GM18909 (cell line): ENCODE data around the gene PRRT1.
"Not testable (repeated sequence)": the region's sequence is repeated elsewhere in the genome, so short reads cannot be mapped to it uniquely, and the experiment has no call there.

ENCODE experiments used
- ATAC-seq: cut with Tn5 transposase; IDR thresholded peaks from one replicate; pipeline ENCODE4 v1.9.1; 2021; ENCODE audit warnings: mild to moderate bottlenecking; ENCODE audit not compliant: unreplicated experiment, poor library complexity

The PRRT1 gene

DNA sequence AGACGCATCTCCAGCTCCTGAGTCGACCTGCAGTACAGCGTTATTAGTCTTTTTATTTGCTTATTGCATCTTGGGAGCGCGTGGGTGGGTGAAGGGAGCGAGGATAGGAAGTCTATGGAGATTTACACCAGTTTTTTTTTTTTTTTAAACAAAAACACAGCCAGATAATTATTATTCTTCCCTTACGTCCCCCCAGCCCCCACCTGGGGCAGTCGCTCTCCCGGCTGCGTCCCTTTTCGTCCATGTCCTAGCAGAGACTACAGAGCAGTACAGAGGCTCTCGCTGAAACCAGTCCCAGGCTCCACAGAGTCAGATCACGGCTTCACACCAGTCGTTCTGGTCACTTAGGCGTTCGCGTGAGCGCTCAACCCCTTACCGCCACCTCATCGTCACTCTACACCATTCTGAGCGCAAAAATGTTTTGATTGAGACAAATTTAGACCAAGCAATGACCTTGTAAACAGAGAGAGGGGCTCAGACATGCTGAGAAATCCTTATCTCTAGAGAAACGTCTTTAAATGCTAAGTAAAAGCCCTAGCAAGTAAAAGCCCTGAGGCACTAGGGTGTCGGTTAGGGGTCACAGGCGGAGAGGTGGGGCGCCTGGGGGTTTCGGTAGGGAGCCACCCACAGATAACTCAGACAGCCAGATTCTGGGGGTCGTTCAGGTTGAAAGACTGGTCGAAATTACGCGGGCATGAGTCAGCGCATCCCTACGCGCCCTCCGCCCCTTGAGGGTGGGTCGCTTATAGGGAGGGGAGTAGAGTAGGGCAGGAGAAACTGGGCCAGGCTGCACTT, 1.2 kb upstream of the PRRT1 start:
- ATAC-seq, result no peak

DNA sequence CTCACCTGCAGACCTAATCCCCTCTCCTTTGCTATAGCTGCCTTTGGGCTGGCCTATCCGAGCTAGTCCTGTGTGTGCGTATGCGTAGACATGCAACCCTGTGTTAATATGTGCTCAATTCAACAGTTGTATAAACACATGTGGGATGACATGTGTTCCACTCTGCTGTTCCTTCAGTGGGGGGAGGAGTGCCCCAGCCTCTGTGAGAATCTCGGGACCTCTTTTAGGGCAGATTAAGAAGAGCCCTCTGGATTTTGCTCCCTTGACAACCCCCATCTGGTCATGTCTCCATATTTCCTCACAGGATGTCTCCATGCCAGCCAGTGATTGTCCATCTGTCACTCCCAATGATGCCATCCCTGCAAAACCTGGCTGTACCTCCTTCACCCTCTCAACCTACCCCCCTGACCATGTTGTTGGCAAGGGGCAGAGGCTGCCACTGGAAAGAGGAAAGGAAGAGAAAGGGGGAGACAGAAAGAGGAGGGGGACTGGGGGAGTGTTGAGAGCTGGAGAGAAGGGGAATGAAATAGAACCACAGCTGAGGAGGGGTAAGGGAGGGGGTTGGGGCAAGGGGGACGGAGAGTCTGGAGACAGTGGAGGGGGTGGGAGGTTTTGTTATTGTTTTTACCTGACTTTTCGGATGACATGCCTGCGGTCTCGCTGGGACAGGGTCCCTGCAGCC, 417 bp downstream of the PRRT1 start:
- ATAC-seq, result no peak

DNA sequence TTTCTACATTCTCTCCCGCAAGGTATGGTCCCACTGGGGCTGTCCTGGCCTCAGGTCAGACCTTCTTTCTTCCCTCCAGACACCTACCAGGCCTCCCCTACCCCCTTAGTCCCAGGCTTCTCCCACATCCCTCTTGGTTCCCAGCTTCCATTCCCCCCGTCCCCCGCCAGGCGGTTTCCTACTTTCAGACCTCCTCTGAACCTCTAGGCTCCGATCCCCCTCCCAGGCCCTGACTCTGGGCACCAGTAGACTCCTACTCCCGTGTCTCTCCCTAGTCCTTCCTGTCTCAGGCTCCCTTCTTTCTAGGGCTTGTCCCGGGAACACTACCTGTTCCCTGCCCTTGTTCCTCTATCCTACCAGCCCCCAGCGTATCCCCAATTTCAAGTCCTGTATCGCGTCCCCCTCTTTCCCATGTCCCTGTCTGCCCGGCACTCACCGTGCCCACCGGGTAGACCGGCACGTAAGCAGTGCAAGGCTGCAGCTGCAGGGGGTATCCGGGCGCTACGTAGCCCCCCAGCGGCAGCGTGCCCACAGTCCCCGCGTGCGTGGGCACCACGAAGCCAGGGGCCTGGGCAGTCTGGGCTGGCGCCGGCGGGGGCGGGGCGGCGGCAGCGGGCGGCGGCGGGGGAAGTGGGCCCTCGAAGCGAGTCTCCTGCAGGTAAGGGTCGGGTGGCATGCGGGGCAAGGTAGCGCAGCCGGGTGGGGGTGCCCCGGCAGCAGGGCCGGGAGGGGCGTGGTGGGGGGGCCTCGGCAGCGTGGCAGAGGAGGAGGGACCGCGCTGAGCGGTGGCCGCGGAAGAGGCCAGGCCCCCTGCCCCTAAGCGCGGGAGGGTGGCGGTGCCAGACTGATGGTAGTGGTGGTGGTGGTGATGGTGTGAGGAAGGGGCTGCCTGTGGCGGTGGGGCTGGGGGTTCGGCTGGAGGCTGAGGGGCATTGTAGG, 1.5 kb downstream of the PRRT1 start:
- no peak for ATAC-seq

DNA sequence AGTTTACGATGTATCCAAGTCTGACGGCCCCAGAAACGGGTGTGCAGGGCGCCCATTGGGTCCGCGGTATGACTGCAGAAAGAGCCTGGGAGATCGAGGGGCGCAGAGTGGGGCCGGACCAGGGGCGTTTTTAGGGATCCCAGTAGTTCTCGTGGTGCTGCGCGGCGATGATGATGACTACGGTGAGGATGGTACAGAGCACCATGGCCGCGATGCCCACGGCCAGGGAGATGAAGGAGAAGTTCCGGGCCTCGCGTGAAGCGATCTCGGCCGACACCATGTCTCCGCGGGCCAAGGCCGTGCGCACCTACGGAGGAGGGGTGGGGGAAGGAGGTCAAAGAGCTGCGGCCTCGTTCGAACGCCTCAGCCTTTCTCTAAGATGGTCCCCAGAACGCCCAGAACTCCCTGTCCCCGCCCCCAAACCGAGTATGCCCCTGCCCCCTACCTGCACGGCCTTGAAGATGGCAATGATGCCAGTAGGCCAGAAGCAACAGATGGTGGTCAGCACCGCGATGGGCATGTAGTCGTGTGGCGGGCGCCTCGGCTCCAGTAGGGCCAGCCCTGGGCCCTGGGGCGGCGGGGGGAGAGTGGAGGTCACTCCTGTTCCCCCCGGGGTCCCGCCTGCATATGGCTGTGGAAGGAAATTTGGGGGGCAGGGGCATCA, 2.5 kb downstream of the PRRT1 start:
- no peak for ATAC-seq

DNA sequence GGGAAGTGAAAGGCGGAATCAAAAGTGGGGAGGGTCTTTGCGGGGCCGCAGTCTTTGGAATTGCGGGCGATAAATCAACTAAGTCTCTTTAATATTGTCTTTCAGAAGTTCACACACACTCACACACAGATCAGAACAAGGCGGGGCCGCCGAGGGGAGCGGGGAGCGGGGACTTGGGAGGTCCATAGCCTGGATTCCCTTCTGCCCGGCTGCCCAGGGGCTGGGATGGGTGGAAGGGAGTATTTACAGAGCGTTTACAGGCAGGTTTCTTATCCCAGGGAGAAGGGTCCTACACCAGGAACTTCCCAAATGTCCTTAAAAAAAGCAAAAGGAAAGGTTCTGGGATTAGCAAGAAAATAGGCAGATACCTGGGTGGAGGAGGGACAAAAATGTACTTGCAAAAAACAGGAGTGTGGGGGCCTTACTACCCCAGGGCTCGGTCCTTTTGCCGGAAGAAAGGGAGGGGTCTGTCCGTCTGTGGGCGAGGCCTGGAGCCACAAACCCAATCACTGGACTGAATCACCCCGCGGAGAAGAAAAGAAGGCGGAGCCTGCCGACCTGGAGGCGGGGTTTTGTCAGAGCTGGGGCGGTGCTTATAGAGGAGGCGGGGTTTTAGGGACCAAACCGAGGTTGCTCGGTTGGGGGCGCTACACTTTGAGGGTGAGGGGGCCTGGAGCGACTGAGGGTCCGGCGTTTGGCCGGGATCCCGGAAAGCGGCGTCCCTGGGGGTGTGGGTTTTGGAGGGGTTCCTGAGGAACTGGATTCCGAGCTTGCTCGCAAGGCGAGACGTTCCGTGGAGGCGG, 3.2 kb downstream of the PRRT1 start:
- no peak for ATAC-seq

DNA sequence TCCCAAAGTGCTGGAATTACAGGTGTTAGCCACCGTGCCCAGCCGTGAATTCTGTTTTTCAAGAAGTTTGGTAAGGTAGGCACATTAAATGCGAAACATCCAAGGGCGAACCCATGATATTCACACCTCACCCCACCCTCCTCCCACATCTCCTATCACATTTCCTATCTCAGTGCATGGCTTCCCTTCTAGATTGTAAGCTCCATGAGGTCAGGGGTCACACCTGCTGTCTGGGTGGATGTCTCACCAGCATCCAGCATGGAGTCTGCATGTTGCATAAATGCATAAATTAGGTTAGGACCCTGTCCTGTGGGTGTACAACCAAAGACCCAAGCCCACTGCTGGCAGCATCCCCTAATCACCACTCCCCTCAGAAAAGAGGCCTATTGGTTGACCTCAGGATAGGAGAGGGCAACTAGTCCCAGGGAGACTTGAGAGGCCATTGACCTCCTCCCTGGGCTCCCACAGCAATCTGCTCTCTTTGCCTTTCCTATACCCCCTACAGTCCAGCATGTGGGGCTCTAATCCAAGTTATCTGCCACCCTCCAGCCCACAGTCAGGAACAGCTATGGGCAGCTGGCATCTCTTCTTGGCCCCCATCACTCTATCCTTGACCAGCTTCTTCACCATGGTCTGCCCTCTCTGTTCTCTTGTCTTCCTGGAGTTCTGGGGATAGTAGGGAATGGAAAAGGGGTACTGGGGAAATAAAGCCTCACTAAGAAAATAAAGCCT, 4.2 kb downstream of the PRRT1 start:
- ATAC-seq, result no peak

DNA sequence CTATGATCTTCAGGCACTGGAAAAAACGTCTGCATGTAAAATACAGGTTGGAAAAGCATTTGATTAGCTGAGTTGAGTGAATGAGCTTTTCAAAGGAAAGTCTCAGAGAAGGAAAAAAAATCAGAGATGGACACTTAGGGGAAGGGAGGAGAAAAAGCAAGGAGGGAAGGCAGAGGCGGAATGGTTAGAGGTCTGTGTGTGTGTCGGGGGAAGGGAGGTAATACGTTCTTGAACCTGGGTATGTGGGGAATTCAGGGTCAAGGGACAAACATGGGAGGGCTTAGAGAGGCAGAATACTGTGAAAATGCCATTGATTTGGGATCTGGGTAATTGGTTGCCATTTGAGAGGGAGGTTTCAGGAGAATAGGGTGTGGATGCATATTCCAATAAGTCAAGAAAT, 5.1 kb downstream of the PRRT1 start:
- ATAC-seq, result no peak

DNA sequence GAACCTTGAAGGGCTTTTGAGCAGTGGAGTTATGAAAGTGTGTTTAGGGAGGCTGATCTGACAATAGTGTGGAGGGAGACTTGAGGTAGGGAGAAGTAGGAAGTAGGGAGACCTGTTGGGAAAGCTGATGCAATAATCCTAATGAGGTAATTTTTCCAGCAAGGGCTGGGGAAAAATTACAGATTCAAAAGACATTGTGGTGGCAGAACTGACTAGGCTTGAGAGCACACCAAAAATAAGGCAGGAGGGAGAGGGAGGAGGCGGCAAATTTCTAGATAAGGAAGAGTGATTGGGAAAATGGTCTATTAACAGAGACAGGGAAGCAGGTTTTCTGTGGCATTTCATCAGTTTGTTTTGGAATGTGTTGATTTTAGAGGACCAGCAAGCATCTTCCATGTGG, 5.5 kb downstream of the PRRT1 start:
- no peak for ATAC-seq

DNA sequence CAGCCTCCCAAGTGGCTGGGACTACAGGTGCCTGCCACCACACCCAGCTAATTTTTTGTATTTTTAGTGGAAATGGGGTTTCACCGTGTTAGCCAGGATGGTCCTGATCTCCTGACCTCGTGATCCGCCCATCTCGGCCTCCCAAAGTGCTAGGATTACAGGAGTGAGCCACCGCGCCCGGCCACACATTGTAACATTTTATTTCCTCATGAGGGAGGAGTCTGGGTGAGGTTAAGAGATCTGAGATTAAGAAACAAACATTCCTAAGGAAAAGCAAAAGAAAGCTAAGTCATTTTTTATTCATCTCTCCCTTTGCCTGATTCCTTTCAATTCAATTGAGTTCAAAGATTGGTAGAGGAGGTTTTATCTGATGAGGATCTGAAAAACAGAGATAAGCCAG, 7.5 kb downstream of the PRRT1 start:
- not testable (repeated sequence) for ATAC-seq

DNA sequence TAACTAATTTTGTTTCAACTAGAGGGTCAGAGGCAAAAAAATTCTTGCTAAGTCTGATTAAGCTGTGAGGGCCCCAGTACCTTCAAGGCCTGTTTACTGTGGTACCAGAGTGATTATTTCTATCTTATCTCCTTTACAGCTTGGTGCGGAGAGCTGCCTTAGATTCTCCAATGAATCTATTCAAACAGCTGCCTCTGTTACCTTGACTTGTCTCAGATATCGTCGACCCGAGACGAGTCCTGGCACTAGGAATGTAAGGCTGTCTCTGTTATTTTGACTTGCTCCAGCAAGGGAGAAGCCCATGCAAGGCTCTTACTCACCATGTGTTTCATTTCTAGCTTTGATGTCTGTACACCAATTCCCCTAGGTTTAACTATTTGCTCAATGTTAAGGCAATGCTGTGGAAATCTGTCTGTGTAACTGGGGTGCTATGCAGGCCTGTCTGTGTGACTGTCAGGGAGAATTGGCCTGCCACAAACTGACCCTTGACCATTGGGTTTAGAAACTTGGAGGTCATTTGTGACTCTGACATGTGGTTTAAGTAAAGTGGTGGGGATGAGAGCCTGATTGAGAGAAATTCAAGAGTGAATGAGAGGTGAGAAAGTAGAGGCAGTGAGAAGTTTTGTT, 11.2 kb downstream of the PRRT1 start:
- ATAC-seq, result no peak

DNA sequence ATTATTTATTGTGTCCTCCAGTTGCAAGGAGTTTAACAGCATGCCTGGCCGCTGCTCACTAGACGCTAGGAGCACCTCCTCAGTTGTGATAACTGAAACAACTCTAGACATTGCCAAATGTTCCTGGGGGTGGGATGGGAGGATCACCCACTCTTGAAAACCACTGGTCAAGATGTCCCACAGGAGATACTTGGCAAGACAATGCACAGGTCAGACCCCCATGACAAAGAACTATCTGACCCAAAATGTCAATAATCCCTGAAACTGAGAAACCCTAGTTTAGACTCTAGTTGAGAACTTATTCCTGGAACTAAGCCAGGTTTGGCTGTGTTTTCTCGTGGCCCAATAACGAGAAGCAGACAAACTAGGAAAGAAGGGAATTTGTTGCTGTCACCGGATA, 12.1 kb downstream of the PRRT1 start:
- no peak for ATAC-seq

DNA sequence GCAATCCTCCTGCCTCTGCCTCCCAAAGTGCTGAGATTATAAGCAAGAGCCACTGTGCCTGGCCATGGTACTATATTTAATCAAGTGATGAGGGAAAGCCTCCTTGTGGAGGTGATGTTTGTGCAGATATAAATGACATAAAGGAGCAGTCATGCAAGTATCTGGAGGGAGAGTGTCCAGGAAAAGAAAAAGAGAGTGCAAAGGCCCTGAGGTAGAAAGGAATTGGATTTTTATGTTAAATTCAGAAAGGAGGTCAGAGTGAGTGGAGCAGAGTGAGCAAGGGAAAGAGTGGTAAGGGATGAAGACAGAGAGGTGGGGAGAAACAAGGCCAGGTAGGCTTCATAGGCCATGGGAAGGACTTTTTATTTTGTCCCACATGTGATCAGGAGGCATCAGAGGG, 14.3 kb downstream of the PRRT1 start:
- no peak for ATAC-seq

DNA sequence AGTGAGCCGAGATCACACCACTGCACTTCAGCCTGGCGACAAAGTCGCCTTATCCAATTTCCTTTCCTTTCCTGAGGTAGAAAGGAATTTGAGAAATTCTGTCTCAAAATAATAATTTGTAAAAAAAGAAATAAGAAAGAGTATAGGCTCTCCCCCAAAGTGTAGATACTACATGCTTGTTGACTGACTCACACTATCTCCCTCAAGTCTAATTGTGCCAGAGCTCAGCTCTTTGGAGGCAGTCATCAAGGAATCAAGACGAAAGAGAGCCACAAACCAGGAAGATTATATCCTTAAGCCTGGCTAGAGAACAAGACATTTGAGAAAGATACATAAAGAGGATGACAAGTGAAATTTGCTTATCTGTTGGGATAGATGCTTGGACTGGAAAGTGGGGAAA, 18.0 kb downstream of the PRRT1 start:
- ATAC-seq, result no peak

DNA sequence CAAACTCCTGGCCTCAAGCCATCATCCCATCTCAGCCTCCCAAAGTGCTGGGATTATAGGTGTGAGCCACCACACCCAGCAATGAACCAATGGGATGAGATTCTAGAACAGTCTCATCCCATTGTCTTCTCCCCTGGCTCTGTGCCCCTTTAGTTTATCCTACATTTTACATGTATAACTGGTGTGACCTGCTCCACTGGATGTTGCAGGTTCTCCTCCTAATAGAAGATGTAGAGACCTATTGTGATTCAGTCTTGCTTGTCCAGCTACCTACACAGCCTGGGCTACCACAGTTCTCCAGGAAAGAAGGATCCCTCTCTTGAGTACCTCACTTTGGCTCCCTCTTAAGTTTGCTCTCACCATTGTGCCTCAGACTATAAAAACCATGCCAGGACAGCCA, 19.6 kb downstream of the PRRT1 start:
- ATAC-seq, result no peak

DNA sequence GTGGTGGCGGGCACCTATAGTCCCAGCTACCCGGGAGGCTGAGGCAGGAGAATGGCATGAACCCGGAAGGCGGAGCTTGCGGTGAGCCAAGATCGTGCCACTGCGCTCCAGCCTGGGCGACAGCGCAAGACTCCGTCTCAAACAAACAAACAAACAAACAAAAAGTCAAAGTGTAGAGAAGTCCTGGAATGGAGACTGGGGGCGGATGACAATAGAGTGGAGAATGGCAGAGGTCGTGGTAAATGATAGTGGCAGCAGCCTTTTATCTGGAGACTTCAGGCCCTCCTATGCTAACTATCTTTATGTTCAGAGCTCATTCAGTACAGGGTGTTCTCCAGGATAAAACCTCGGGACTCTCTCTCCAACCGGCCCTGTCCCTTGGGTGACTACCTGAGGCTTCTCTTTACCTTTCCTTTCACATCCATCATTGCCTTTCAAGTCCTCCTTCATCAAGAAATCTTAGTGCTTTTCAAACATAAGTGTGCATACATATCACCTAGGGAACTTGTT, 20.2 kb downstream of the PRRT1 start:
- ATAC-seq, result no peak

DNA sequence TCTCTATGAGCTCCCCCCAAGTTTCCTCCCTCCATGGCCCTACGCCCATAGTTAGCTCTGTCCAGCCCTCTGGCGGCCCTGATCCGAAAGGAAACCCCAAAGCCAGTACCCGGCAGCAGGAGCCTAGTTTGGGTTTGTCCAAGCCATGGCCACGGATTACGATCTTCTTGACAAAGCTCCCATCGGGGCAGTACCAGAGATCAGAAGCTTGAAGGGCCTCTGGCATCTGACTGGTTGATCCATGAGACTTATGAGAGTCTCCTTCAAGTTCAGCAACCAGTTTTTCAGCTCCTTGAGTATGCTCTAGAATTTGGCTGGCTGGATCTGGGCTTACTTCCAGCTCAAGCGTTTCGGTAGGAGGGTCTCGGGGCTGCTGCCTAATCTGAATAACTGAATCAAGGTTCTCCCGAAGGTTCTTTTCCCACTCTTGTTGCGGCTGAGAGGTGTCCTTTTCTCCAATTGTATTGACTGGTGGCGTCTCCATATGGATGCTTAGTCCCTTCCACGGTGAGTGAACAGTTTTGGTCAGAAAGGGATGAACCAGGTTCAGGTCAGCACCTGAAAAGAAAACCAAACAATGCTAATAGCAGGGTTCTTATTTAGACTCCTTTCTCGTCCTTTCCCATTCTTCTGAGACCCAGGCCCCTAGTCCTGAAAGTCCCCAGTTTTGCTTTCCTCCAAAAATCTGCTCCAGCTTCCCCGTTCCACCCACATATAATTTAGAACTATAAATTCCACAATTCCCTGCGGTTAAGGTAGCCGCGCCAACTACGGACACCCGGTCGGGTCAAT, 22.2 kb downstream of the PRRT1 start:
- no peak for ATAC-seq

DNA sequence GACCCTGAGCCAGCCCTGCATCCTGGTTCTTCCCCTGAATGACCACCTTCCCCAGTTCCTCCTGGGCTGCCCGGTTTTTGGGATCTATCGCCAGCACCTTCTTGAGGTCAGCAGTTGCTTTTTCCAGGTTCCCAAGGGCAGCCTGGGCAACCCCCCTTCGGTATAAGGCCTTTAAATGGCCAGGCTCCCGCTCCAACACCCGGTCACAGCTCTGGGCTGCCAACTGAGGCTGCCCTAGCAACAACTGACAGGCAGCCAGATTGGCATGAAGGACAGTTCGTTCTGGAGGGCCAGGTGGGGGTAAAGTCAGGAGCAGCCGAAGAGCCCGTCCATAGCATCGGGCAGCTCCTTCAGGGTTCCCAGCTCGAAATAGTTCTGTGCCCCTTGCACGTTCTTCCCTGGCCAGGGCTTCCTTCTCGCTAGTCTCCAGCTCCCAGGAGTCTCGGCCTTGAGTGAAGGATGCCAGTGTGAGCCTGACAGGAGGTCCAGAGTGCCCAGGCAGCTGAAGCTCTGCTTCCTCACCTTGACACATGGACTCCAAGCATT, 22.9 kb downstream of the PRRT1 start:
- ATAC-seq, result no peak
